ENCODE data around the gene DIAPH1.
A peak's percentile ranks its signal among the peaks of the same experiment; 100 is the strongest.

Gene DIAPH1

DNA sequence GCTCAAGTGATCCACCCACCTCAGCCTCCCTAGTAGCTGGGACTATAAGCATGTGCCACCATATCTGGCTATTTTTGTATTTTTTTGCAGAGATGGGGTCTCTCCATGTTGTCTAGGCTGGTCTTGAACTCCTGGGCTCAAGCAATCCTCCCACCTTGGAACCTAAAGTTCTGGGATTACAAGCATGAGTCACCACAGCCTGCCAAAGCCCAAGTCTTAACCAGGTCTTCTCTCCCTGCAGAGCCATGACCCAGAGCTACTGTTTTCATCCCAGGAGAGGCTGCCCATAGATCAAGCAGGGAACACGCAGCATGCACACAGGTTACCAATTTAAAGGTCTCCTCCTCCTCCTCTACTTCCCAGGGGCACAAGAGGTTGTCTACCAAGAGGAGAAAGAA, 100.2 kb downstream of the DIAPH1 start:
- no peak for DNase-seq

DNA sequence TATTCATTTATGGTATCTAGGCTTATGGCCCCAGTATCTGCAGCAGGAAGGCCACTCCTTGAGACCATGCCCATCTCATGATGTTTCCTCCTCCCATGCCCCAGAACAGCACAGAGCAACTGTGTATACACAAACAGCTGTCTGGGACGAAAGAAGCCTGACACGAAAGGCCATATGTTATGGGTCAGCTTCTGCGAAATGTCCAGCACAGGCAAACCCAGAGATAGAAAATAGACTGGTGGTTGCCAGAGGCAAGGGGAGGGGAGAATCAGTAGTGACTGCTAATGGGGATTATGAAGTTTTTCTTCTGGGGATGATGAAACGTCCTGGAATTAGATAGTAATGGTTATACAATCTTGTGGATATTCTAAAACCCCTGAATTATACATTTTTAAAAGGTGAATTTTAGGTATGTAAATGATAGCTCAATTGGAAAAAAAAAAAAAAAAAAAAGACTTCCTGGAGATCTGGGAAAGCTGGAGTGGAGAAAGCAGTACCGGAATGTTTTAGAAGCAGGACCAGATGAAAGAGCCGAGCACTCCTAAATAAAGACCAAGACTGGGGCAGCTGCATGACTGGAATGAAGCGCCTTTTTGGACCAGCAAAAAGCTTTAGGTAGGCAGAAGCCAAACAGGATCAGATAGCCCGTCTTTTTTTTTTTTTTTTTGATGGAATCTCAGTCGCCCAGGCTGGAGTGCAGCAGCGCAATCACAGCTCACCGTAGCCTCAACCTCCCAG, 100.8 kb downstream of the DIAPH1 start:
- DNase-seq: no peak

DNA sequence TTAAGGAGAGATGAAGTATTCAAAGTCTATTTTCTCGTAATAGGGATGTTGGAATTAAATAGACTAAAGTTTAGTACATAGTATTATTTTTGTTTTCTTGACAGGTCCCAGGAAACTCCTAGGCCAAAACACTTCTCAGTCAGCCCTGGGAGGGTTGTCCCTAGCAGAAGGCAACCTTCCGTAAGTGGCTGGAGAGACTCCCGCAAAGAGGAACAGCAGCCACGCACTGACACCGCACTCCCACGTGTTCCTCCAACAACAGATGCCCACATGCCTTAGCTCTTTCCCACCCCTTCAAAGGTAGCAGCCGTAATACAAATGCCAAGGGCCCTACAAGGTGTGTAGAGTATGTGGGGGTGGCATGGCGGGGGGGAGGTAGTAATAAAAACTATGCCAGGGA, 101.5 kb downstream of the DIAPH1 start:
- DNase-seq: no peak

DNA sequence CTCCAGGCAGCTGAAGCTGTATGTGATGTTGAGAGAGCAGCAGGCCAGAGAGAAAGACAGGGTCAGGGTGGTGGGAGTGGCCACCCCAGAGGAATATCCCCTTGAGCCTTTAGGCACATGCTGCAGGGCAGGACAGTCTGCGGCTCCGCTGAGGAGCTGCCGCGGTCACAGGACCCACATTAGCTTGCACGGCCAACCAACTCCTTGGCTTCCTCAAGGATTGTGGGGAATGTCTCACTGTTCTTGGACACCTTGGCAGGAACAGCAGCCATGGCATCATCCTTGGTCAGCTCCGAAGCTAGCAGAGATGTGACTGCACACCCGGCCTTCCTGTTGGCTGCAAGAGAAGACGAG, 102.2 kb downstream of the DIAPH1 start:
- no peak for DNase-seq

DNA sequence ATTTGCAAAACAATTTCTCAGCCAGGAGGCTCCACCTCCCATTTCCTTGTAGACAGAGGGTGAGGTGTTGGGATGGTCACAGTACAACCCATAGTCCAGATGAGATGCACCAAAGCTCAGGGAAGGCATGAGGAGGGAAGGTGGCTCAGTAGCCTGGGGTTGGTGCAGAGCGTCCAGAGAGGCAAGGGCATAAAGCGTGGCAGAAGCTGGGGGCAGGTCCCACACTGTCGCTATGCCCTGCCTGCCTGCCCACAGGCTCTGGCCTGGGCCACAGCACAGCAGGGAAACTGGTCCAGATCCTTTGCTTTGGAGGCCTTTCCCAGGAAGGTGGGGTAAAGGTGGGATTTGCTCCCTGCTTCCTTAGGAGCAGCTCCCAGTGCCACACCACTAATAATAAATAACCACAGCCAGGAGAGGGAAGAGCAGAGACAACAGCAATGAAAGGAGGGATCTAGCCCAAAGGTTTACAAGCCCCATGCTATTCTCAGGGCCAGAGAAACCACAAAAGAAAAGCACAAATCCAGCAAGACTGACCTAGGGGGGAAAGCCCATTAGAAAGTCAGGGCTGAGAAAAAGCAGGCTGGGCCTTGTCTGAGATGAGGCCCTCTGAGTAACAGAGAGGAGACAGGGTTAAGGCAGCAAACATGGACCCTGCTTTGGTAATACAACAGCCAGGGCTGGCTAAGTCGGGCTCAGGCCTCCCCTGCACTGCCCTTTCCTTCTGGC, 102.7 kb downstream of the DIAPH1 start:
- no peak for DNase-seq

DNA sequence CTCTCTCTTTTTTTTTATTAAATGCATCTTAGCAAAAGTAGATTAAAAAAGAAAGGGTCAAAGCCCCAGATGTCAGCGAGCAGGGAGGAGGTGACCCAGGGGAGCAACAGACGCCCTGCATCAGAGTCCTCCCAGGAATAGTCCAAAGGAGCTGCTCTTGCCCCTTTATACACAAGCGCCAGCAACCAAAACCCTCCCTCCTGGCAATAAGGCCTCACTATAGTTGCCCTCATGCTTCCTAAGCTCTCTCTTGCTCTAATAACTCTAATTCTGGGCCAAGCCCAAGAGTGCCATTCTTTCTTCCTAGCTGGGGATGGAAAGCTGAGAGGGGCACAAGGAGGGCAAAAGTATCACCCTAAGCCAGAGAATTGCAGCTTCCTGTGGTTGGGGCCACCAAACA, 103.7 kb downstream of the DIAPH1 start:
- no peak for DNase-seq

DNA sequence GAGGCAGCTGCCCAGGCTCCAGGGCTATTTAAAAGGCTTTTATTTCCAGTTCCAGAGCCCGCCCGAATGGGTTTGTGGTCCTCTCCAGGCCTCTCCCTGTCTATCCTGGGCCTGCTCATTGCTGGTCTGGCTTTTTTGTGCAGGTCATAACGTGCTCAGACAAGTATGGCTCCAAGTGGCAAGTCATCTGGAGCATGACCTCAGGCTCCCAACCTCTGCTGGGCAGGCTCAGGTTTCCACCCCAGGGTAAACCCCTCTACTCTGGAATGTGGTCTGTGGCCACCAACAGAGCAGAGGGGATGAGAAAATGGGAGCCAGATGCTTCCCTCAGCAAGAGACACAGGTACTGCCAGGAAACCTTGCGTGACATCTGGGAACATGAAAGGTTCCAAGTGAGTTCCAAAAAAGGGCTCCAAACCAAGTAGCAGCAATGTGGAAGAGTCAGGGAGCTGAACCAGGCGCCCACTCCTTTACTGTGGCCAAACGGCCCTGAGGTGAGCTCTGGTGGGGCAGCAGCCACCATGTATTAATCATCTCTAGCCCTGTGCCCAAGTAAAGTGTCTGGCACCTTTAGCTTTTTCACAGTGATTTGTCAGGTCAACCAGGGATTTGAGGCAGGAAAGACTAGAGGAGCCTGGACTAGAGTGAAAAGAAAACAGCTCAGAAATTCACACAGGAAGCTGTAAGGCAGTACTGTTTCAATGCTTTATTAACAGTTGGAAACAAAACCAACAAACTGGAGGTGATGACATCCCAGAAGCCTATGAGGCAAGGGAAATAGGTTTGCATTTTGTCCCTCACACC, 104.3 kb downstream of the DIAPH1 start:
- no peak for DNase-seq

DNA sequence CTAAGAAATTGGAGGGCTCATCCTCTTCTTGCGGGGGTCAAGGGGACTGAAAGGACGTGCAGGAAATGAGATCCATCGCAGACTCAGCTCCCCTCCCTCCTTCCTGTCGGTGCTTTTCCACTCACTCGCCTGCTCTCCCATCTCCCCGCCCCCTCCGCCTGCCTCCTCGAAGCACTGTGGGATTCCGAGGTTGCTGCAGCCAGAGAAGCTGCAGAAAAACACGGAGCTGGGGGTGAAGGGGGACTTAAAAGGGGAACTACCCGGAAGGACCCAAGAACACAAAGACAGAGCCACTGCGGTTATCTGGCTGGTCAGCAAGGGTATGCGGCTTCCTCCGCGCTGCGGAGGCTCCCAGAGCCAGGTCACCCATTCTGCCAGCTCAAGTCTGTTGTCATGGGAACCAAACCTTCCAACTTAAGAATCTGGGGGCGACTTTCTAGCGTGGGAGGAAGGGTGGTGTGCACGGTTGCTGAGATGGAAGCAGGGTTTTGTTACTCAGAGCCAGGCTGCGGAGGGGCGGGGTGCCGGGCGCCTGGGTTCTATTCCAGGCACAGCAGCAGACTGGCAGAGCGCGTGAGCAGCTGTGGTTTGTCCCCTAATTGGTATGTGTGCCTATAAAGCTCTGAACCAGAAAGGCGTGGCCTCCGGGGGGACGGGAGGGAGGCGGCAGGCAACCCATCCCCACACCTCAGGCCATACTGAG, 105.0 kb downstream of the DIAPH1 start:
- DNase-seq: peak; percentile 39 to 51

DNA sequence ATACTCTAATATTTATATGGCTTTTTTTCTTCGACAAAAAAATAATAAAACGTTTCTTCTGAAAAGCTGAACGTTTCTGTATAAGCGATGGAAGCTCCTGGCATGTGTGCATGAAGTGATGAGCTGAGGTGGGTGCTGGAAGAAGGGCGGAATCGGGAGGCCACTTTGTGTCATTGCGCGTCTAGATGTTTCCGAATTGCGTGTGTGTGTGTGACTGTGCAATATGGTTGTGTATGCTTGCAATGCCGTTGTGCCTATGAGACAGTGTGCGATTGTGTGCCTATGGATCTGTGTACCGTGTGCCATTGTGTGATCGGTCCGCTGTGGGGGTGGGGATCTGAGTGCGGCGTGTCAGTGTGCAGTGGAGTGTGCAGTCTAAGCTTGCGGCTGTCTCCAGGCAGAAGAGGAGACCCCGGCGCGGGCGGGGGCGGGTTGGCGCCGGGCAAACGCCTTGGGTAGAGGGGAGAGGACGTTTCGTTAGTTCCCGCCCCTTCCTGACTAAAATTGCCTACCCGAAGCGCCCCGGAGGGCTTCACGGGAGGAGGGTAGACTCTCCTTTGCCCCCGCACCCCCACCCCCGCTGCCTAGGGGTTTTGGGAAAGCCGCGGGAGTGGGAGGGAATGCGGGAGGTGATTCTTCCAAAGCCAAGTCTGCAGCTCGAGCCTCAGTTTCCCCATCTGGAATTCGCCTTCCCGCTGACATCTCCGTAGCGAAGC, 105.7 kb downstream of the DIAPH1 start:
- DNase-seq: peak; percentile 19

DNA sequence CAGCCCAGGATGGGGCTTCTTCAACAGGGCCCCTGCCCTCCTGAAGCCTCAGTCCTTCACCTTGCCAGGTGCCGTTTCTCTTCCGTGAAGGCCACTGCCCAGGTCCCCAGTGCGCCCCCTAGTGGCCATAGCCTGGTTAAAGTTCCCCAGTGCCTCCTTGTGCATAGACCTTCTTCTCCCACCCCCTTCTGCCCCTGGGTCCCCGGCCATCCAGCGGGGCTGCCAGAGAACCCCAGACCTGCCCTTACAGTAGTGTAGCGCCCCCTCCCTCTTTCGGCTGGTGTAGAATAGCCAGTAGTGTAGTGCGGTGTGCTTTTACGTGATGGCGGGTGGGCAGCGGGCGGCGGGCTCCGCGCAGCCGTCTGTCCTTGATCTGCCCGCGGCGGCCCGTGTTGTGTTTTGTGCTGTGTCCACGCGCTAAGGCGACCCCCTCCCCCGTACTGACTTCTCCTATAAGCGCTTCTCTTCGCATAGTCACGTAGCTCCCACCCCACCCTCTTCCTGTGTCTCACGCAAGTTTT, 106.3 kb downstream of the DIAPH1 start:
- peak; percentile 81 to 83 for DNase-seq

DNA sequence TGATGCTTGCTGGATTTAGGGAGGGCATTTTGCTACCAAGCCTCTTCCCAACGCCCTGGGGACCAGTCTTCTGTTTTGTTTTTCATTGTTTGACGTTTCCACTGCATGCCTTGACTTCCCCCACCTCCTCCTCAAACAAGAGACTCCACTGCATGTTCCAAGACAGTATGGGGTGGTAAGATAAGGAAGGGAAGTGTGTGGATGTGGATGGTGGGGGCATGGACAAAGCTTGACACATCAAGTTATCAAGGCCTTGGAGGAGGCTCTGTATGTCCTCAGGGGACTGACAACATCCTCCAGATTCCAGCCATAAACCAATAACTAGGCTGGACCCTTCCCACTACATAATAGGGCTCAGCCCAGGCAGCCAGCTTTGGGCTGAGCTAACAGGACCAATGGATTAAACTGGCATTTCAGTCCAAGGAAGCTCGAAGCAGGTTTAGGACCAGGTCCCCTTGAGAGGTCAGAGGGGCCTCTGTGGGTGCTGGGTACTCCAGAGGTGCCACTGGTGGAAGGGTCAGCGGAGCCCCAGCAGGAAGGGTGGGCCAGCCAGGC, 107.0 kb downstream of the DIAPH1 start:
- DNase-seq: no peak

DNA sequence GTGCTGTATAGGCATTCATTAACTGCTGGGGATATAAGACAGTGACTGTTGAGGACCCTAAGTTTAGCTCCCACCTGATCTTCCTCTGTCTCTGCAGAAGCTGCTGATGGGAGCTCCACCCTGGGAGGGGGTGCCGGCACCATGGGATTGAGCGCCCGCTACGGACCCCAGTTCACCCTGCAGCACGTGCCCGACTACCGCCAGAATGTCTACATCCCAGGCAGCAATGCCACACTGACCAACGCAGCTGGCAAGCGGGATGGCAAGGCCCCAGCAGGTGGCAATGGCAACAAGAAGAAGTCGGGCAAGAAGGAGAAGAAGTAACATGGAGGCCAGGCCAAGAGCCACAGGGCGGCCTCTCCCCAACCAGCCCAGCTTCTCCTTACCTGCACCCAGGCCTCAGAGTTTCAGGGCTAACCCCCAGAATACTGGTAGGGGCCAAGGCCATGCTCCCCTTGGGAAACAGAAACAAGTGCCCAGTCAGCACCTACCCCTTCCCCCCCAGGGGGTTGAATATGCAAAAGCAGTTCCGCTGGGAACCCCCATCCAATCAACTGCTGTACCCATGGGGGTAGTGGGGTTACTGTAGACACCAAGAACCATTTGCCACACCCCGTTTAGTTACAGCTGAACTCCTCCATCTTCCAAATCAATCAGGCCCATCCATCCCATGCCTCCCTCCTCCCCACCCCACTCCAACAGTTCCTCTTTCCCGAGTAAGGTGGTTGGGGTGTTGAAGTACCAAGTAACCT, 107.8 kb downstream of the DIAPH1 start:
- peak in 1 of 2 donors; percentile 35 for DNase-seq

DNA sequence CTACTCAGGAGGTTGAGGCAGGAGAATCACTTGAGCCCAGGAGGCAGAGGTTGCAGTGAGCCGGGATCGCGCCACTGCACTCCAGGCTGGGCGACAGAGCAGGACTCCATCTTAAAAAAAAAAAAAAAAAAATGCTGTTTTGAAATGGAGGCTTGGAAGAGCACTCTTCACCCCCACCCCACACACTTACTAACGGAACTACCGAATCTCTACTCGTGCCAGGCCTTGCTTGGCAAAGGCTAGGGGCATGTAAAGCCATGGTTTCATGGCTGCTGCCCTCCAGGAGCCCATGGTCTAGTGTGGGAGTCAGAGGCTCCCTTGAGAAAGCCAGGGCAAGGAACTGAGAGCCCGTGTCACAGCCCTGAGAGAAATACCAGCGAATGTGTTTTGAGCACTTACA, 108.6 kb downstream of the DIAPH1 start:
- no peak for DNase-seq

DNA sequence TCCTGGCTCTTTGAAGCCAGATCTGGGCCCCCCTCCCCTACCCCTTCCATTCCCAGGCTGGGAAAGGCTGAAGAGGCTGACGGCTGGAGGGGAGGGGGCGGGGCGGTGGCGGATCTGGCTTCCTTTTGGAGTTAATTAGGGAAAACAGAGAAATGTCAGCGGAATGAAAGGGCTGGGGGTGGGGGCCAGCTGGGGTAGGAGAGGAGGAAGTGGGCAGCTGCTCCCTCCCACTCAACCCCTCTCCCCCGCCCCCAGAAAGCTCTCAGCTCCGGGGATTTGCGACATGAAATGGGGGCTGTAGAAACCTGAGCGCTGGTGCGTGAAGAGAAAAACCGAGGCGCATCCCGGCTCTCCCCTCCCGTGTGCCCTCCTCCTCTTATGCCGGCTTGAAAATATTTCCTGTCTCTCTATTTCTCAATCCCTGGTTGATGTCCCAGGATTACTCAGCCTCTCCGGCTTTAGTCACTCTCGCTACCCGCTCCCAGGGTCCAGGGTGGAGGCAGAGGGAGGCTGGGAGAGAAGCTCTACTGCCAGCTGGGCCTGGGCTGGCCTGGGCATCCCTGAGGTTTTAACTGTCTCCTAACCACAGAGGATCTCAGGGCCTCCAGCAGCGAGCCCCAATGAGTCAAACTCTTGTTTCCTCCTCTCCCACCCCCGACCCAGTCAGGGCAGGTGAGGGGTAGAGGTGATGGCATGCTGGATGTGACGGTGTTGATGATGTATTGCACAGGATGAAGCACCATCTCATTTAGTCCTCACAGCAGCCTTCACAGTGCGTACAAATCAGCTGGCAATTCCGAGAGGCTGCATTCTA, 109.8 kb downstream of the DIAPH1 start:
- no peak for DNase-seq

DNA sequence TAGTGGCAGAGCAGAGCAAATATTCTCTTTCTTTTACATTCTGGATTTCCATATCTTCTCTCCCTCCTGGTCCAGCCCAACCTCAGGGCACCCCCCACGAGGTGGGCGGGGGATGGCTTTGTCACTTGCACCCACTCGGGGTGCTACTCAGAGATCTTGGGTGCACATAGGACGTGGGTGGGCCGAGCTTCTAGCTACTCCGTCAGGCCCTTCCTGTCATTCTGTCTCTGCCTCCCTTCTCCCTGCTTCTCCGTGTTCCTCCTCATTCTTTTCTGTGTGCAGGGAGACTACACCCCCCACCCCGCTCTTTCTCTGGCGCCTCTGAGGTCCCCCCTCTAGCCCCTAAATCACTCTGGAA, 110.4 kb downstream of the DIAPH1 start:
- DNase-seq: no peak

DNA sequence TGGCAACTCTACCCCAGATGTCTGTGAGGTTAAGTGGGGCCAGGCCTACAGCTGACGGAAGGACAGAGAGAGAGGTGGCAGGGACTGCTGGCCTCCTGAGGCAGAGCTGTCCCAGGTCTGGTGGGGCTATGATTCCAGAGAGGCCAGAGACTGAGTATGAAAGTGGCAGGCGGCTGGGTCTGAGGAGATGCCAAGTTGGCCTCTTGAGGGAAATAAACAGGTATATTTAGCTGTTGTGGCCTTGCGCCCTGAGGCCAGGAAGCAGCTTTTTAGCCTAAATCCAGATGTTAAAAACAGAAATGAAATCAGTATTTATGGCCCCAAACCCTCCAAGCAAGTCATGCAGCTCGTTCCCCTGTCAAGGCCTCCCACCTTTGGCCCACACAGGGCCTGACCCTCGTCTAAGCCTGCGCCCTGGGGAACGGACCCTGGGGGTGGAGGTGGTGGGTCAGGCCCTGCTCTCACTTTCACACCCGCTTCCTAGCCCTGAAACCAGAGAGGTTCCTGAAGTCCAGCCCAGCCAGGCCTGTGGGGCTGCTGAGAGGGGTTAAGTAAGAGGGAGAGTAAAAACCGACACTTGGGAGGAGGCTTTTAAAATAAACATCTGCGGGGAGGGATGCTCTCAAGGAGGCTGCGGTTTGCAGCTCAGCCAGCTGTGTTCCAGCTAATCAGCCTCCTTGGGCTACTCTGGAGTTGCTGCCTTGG, 111.3 kb downstream of the DIAPH1 start:
- no peak for DNase-seq

DNA sequence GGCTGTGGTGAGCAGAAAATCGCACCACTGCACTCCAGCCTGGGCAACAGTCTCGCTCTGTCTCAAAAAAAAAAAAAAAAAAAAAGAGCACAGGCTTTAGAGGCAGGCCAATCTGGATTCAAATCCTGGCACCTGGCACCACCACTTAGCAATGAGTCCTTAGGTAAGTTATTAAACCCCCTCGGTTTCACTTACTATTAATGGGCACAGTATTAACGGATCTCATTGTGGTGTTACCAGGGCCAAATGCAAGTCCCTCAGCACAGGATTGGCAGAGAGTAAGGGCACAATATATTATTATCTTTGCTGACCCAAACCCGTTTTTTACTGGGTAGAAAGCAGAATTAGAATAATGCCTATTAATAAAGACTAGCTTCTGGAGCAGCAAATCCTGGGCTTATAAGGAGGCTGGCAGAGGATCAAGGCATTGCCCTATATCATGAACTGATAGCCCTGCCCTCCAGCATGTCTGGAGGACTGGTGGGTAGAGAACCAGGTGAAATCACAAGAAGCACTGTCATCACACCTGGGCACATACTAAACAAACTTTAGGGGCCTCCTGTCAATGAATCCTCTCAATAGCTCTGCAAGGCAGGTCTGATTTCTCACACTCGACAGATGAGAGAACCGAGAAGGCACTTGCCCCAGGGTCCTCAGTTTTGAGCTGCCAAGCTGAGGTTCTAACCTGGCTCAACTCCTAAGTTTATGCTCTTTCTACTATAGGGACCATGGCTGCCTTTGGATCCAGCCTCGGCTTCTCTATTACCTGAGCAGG, 112.2 kb downstream of the DIAPH1 start:
- no peak for DNase-seq

DNA sequence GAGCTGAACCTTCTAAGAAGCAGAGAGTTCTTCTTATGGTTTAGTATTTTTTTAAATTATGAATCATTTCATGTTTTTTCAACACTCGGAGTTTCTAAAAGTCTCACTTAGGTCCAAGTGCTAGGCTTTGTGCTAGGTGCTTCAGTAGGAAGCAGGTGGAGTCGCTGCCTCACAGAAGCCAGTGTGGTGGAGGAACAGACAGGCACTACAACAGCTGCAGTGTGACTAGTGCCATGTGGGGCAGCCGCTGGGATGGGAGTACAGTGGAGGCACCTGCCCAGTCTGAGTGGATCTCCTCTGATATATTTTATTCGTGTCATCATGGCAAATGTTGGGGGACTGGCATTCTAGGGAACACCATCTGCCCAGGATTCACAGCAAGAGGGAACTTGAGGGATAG, 114.6 kb downstream of the DIAPH1 start:
- no peak for DNase-seq

DNA sequence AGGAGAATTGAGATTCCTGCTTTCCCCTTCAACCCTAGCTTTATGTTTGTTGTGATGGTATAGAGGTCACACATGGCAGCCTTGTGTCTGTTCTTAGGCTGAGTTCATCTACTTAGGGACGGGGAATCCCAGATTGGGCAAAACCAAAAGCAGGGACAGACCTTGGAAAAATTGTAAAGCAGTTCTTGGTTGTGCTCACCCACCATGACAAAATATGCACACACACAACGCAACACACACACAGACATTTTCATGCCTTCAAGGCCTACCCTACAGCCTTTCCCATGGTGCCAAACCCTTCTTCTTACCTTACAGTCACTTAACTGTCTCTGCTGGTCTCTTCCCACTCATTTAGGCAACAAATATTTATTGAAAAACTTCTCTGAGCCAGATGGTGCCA, 115.1 kb downstream of the DIAPH1 start:
- no peak for DNase-seq

Data from CD4-positive, alpha-beta T cell treated with Interleukin-4 for 1 hour (primary cell).